HepG2 (cell line): Measurements from ENCODE around the gene CTLA4.

ENCODE experiments used
- BCLAF1 ChIP-seq: fragments of 450-650 bp; IDR thresholded peaks from 2 replicates; pipeline ENCODE4 v1.6.1; 2017; ENCODE audit warnings: mild to moderate bottlenecking
- CAMTA2 ChIP-seq: sonication (generic); formaldehyde crosslinking; IDR thresholded peaks from 2 replicates; pipeline ENCODE4 v1.4.0; 2020; ENCODE audit warnings: mild to moderate bottlenecking, missing genetic modification reagents, borderline replicate concordance
- CTCF ChIP-seq: sonication (generic); formaldehyde crosslinking; IDR thresholded peaks from 2 replicates; pipeline ENCODE4 v1.5.0; 2020; ENCODE audit warnings: mild to moderate bottlenecking, missing genetic modification reagents, moderate library complexity
- SMARCC2 ChIP-seq: fragments of 450-650 bp; IDR thresholded peaks from 2 replicates; pipeline ENCODE4 v1.6.1; 2017; ENCODE audit warnings: antibody characterized with exemption, mild to moderate bottlenecking
- SUZ12 ChIP-seq: fragments of 150-350 bp; IDR thresholded peaks from 2 replicates; pipeline ENCODE4 v1.6.1; 2014; ENCODE audit warnings: low read depth, low read length
- TCF7L2 ChIP-seq: IDR thresholded peaks from 2 replicates; pipeline ENCODE4 v1.6.1; 2011; ENCODE audit warnings: mild to moderate bottlenecking, low read depth, low read length, moderate library complexity
- ZNF281 ChIP-seq: sonication (generic); formaldehyde crosslinking; IDR thresholded peaks from 2 replicates; pipeline ENCODE4 v1.4.0; 2020; ENCODE audit warnings: missing genetic modification reagents, borderline replicate concordance
- ZNF747 ChIP-seq: sonication (generic); formaldehyde crosslinking; IDR thresholded peaks from 2 replicates; pipeline ENCODE4 v1.8.1; 2023; ENCODE audit warnings: missing genetic modification reagents, mild to moderate bottlenecking, borderline replicate concordance

- no peak for TF ChIP-seq ZNF747 (CRISPR knock-in tag)
- TF ChIP-seq CTCF (CRISPR knock-in tag): no peak
- no peak for TF ChIP-seq CAMTA2 (CRISPR knock-in tag)
- no peak for TF ChIP-seq BCLAF1
- no peak for TF ChIP-seq SMARCC2
- TF ChIP-seq SUZ12: no peak
- no peak for TF ChIP-seq TCF7L2
- no peak for TF ChIP-seq ZNF281
Measured at GRCh38 chr2:203897544-203897943, 30.0 kb downstream of the CTLA4 start.
